Breast epithelium (tissue), 4 donors: Measurements from ENCODE around the gene SOX8. TPM values are rescaled to one million over a fixed set of nuclear protein-coding genes. Genes with fewer than 3 reads are reported as not detected.

ENCODE experiments used
- DNase-seq, 2 donors: peaks; one replicate each; pipeline ENCODE4 v3.0.0-alpha.2; 2019; ENCODE audit warnings: low spot score in 2 of 2
- H3K27ac ChIP-seq, 2 donors: fragments of 200-600 bp; sonication (generic) in 1 of 2; one replicate each; pipeline ENCODE4 v1.5.1; 2016 to 2019; ENCODE audit warnings: mild to moderate bottlenecking in 1 of 2
- H3K27me3 ChIP-seq, 2 donors: fragments of 200-600 bp; sonication (generic) in 1 of 2; one replicate each; pipeline versions ENCODE4 v1.5.1 to v1.6.0; 2017 to 2019; ENCODE audit warnings: control low read depth in 1 of 2, mild to moderate bottlenecking in 1 of 2
- H3K36me3 ChIP-seq: fragments of 200-600 bp; one replicate; pipeline ENCODE4 v1.5.1; 2019
- H3K4me1 ChIP-seq, 2 donors: fragments of 200-600 bp; sonication (generic); one replicate each; pipeline ENCODE4 v1.5.1; 2016 to 2019; ENCODE audit warnings: control low read depth in 1 of 2
- H3K4me3 ChIP-seq, 3 donors: fragments of 200-600 bp; sonication (generic); 1 replicate in 2 of 3; 2 replicates in 1 of 3; pipeline ENCODE4 v1.5.1; 2016 to 2019; ENCODE audit warnings: mild to moderate bottlenecking in 3 of 3, moderate library complexity in 2 of 3
- H3K9me3 ChIP-seq, 2 donors: fragments of 200-600 bp; sonication (generic) in 1 of 2; one replicate each; pipeline ENCODE4 v1.5.1; 2016 to 2019; ENCODE audit warnings: control low read depth in 1 of 2
- CTCF ChIP-seq, 3 donors: fragments of 450-650 bp; IDR thresholded peaks; one replicate each; pipeline ENCODE4 v1.5.1; 2016 to 2017; ENCODE audit warnings: antibody characterized with exemption in 3 of 3, mild to moderate bottlenecking in 3 of 3, moderate library complexity in 3 of 3
- POLR2A ChIP-seq: fragments of 450-650 bp; IDR thresholded peaks from one replicate; pipeline ENCODE4 v1.6.1; 2016; ENCODE audit warnings: antibody characterized with exemption, mild to moderate bottlenecking, moderate library complexity
- POLR2AphosphoS5 ChIP-seq, 3 donors: sonication (generic); formaldehyde crosslinking; IDR thresholded peaks; one replicate each; pipeline ENCODE4 v1.6.1; 2017; ENCODE audit warnings: antibody characterized with exemption in 3 of 3
- intact Hi-C: fragments of 100-400 bp; cut with DNase I; formaldehyde crosslinking; loops from one replicate; pipeline ENCODE4 v1.15.1; 2023; ENCODE audit warnings: low total_unique reads
- total RNA-seq, 3 donors: library from RNA; depleted of rRNA; stranded (reverse); fragments of >200 nt; gene quantifications; one replicate each; pipeline ENCODE4 v1.1.0, GENCODE V29; 2016

SOX8 gene
- total RNA-seq, 3 donors from 2014 or later, result 0.32 to 6.6 (median 1.3) TPM

DNA sequence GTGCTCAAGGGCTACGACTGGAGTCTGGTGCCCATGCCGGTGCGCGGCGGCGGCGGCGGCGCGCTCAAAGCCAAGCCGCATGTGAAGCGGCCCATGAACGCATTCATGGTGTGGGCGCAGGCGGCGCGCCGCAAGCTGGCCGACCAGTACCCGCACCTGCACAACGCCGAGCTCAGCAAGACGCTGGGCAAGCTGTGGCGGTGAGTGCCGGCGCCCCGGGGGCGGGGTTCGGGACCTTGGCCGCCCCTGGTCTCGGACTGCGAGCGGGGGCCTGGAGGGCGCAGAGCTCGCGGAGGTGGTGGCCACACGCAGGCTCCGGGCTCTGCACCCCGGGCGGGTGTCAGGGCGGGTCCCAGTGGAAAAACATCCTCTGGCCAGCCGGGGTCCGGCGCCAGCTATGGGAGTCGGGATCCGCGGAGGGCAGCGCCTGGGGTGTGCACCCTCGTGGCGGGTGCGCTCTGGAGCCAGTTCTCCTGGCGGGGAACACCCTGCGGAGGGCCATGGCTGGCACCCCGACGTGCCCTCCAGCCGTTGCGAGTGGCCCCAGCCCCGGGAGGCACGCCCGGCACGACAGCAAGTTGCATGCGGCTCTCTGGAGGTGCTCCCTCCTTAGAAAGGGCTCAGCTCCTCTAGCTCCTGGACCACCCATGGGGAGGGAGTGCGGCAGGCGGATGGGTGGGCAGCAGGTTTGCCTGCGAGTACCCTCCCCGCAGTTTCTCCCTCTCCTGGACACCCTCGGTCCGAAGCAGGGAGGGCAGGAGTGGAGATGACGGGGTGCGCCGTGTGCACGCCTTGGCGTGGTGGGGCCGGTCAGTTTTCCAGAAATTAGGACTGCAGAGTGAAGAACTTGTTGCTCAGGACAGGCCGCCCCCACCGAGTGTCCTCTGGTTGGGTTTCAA lies 824 bp downstream of the SOX8 start:
- Histone ChIP-seq H3K9me3 (no peaks in the 10 kb centered on the region), H3K27me3 (peaks cover 2 to 21% of the 10 kb centered on the region in 2 donors), H3K27ac (no peak overlapping the region), H3K4me1 (peaks cover 7 to 11% of the 10 kb centered on the region in 2 donors), H3K36me3 (no peaks in the 10 kb centered on the region), H3K4me3 (peak overlapping the region; percentile 41 to 75 (median 59))
- no peak for TF ChIP-seq POLR2A
- TF ChIP-seq CTCF (IDR thresholded peaks at IDR 0.05), result no peak
- no peak for TF ChIP-seq POLR2AphosphoS5 (IDR thresholded peaks at IDR 0.05)
- no peak for DNase-seq
- intact Hi-C loops, result no loop called here

- H3K36me3 ChIP-seq, result no peaks in the 10 kb centered on the region
- no peaks in the 10 kb centered on the region for H3K9me3 ChIP-seq
- no peak for DNase-seq
- H3K4me3 ChIP-seq, result peak overlapping the region; percentile 4 to 59 (median 11)
- H3K4me1 ChIP-seq, result peaks cover 7 to 11% of the 10 kb centered on the region in 2 donors
- peaks cover 2 to 23% of the 10 kb centered on the region in 2 donors for H3K27me3 ChIP-seq
- intact Hi-C loops, result no loop called here
- H3K27ac ChIP-seq, result no peak overlapping the region
- no peak for TF ChIP-seq CTCF (IDR thresholded peaks at IDR 0.05)
- no peak for TF ChIP-seq POLR2A
- no peak for TF ChIP-seq POLR2AphosphoS5 (IDR thresholded peaks at IDR 0.05)
These were observed 1.8 kb downstream of the SOX8 start for GRCh38 chr16:983044-984030.

DNA sequence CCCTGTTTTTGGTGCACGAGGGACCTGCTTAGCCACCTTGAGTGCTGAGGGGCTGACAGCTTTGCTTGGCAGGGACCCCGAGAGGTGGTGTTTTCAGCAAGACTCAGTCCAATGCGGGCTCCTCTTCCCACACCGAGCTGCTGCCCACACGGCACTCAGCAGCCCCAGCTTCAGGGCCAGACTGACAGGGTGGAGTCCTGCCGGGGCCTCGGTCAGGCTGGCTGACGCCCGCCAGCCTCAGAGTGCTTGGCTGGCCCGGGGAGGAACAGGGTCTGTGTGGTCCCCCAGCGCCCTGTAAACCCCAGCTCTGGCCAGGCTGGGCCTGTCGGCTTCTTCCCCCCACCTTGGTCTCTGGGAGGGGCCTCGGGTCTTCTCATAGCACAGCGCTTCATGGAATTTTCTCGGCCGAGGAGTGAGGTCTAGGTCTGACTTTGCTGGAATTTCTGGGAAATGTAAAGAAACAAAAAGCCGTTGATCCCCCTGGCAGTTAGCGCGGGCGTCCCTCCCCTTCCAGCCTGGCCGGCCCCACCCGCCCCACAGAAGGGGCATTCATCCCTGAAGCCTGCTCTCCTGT lies 2.6 kb downstream of the SOX8 start:
- Histone ChIP-seq H3K27me3 (peaks cover 2 to 23% of the 10 kb centered on the region in 2 donors), H3K27ac (no peak overlapping the region), H3K4me3 (no peak overlapping the region), H3K36me3 (no peaks in the 10 kb centered on the region), H3K9me3 (no peaks in the 10 kb centered on the region), H3K4me1 (peaks cover 7 to 11% of the 10 kb centered on the region in 2 donors)
- DNase-seq, result no peak
- no peak for TF ChIP-seq POLR2AphosphoS5 (IDR thresholded peaks at IDR 0.05)
- TF ChIP-seq CTCF (IDR thresholded peaks at IDR 0.05), result no peak
- no peak for TF ChIP-seq POLR2A
- intact Hi-C loops, result no loop called here

GRCh38 chr16:984736-985636 lies 3.4 kb downstream of the SOX8 start:
- no peak overlapping the region for H3K4me3 ChIP-seq
- peaks cover 7 to 11% of the 10 kb centered on the region in 2 donors for H3K4me1 ChIP-seq
- peaks cover 2 to 20% of the 10 kb centered on the region in 2 donors for H3K27me3 ChIP-seq

More at GRCh38 chr16:984736-985636, 3.4 kb downstream of the SOX8 start:
- Histone ChIP-seq H3K27ac (no peak overlapping the region), H3K36me3 (no peaks in the 10 kb centered on the region), H3K9me3 (no peaks in the 10 kb centered on the region)
- DNase-seq, result no peak
- intact Hi-C loops, result no loop called here
- TF ChIP-seq POLR2AphosphoS5 (IDR thresholded peaks at IDR 0.05) (no peak), CTCF (IDR thresholded peaks at IDR 0.05) (no peak), POLR2A (no peak)
